Activated naive CD8-positive, alpha-beta T cell treated with anti-CD3 and anti-CD28 coated beads, Interleukin-2, amount 50 U/mL, for 16 hours (primary cell): ENCODE data around the gene MN1.

Source experiments
- DNase-seq: peaks from one replicate; pipeline ENCODE4 v3.0.0-alpha.2; 2020; ENCODE audit warnings: low read depth, low spot score

Gene MN1

GRCh38 chr22:27801616-27802345, at the start of gene MN1:
Gene MN1 (minus strand): TSS chr22:27801756. CDS start chr22:27800543, 1,213 bp downstream.
- DNase-seq, result peak; percentile 19

GRCh38 chr22:27850000-27850521, 48.5 kb upstream of the MN1 start:
- no peak for DNase-seq

GRCh38 chr22:27848005-27848404, 46.4 kb upstream of the MN1 start:
- no peak for DNase-seq

GRCh38 chr22:27846910-27847309, 45.4 kb upstream of the MN1 start:
- no peak for DNase-seq

GRCh38 chr22:27846248-27846757, 44.7 kb upstream of the MN1 start:
- DNase-seq, result no peak

- DNase-seq, result no peak
These were observed 44.1 kb upstream of the MN1 start for GRCh38 chr22:27845644-27846043.

- DNase-seq, result no peak
These were observed 43.4 kb upstream of the MN1 start for GRCh38 chr22:27844656-27845591.

GRCh38 chr22:27844256-27844655, 42.7 kb upstream of the MN1 start:
- DNase-seq, result no peak

- no peak for DNase-seq
These were observed 41.9 kb upstream of the MN1 start for GRCh38 chr22:27843441-27843840.

- DNase-seq, result no peak
These were observed 41.3 kb upstream of the MN1 start for GRCh38 chr22:27842669-27843431.

GRCh38 chr22:27842201-27842600, 40.6 kb upstream of the MN1 start:
- no peak for DNase-seq

GRCh38 chr22:27840436-27840835, 38.9 kb upstream of the MN1 start:
- DNase-seq, result no peak

GRCh38 chr22:27839057-27839660, 37.6 kb upstream of the MN1 start:
- no peak for DNase-seq

GRCh38 chr22:27836181-27836580, 34.6 kb upstream of the MN1 start:
- no peak for DNase-seq

- no peak for DNase-seq
These were observed 33.9 kb upstream of the MN1 start for GRCh38 chr22:27835446-27835845.

GRCh38 chr22:27834364-27835185, 33.0 kb upstream of the MN1 start:
- DNase-seq, result no peak

- no peak for DNase-seq
These were observed 32.2 kb upstream of the MN1 start for GRCh38 chr22:27833803-27834202.

- no peak for DNase-seq
These were observed 31.1 kb upstream of the MN1 start for GRCh38 chr22:27832606-27833005.

- DNase-seq, result no peak
These were observed 28.1 kb upstream of the MN1 start for GRCh38 chr22:27829620-27830019.
